Central memory CD8-positive, alpha-beta T cell (primary cell): ENCODE measurements around the gene DIRAS1.

ENCODE experiments used
- ATAC-seq: fragments of 150-1000 bp; cut with Tn5 transposase; replicated peaks from 2 replicates; pipeline ENCODE4 v1.10.0; 2022; ENCODE audit warnings: mild to moderate bottlenecking, moderate FRiP score, moderate number of reproducible peaks; ENCODE audit not compliant: poor library complexity, severe bottlenecking; ENCODE audit errors: extremely low read depth
- DNase-seq, 2 donors: peaks; one replicate each; pipeline ENCODE4 v3.0.0; 2021; ENCODE audit warnings: low spot score in 2 of 2
- H3K27ac Mint-ChIP-seq: one replicate; pipeline ENCODE4 v1.8.0; 2022; ENCODE audit warnings: low read depth, mild to moderate bottlenecking, moderate library complexity, mixed read lengths
- H3K27me3 Mint-ChIP-seq: one replicate; pipeline ENCODE4 v1.8.0; 2022; ENCODE audit warnings: mixed read lengths
- H3K36me3 Mint-ChIP-seq: one replicate; pipeline ENCODE4 v1.8.0; 2022; ENCODE audit warnings: mild to moderate bottlenecking, moderate library complexity, mixed read lengths; ENCODE audit not compliant: insufficient read depth
- H3K4me1 Mint-ChIP-seq: one replicate; pipeline ENCODE4 v1.8.0; 2022; ENCODE audit warnings: mixed read lengths
- H3K4me3 Mint-ChIP-seq: one replicate; pipeline ENCODE4 v1.8.0; 2022; ENCODE audit warnings: mild to moderate bottlenecking, moderate library complexity, mixed read lengths
- H3K9me3 Mint-ChIP-seq: one replicate; pipeline ENCODE4 v1.8.0; 2022; ENCODE audit warnings: mixed read lengths

The DIRAS1 gene

DNA sequence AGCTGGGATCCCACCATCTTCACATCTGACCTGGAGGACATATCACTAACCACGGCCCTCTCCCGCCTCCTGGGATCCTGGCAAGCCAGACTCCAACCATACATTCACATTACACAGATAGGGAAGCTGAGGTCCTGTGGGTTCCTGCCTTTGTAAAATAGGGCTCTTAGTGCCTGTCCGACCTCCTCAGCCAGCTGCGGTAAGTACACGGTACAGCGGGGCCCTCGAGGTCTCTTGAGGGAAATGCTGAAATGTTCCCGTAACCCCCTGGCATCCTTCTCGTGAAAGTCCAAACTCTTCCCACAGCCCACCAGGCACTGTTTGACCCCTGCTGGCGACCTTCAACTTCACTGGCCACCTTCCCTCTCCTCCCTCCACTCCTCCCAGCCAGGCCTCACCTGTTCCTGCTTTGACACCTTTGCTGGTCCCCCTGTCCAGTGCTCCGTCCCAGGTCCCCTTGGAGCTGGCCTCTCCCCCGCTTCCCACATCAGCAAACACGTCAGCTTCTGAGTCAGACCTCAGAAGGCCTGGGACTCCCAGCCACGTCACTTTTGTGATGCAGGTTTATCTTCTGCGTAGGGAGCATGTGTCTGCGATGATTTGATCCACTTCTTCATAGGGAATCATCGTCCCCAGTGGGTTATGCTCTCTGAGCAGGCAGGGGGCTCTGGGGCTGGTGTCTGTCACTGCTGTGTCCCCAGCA, 9.8 kb downstream of the DIRAS1 start:
- DNase-seq (no peak), ATAC-seq (no peak)
- Mint-ChIP-seq H3K27ac (no peak overlapping the region), H3K4me3 (no peak overlapping the region), H3K4me1 (no peaks in the 10 kb centered on the region), H3K27me3 (peaks cover 24% of the 10 kb centered on the region), H3K36me3 (peaks cover 2% of the 10 kb centered on the region), H3K9me3 (peaks cover 11% of the 10 kb centered on the region)

DNA sequence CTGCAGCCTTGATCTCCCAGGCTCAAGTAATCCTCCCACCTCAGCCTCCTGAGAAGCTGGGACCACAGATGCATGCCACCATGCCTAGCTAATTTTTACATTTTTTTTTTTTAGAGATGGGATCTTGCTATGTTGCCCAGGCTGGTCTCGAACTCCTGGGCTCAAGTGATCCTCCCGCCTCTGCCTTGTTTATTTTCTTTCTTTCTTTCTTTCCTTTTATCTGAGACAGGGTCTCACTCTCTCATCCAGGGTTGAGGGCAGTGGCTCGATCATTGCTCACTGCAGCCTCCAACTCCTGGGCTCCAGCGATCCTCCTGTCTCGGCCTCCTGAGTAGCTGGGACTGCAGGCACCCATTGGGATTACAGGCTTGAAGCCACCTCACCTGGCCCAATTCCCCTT, 14.9 kb downstream of the DIRAS1 start:
- H3K36me3 Mint-ChIP-seq = peaks cover 2% of the 10 kb centered on the region
- H3K4me1 Mint-ChIP-seq = peaks cover 2% of the 10 kb centered on the region
- no peaks in the 10 kb centered on the region for H3K9me3 Mint-ChIP-seq
- H3K4me3 Mint-ChIP-seq = no peak overlapping the region
- no peak overlapping the region for H3K27ac Mint-ChIP-seq
- DNase-seq (no peak), ATAC-seq (no peak)
- peaks cover 2% of the 10 kb centered on the region for H3K27me3 Mint-ChIP-seq

DNA sequence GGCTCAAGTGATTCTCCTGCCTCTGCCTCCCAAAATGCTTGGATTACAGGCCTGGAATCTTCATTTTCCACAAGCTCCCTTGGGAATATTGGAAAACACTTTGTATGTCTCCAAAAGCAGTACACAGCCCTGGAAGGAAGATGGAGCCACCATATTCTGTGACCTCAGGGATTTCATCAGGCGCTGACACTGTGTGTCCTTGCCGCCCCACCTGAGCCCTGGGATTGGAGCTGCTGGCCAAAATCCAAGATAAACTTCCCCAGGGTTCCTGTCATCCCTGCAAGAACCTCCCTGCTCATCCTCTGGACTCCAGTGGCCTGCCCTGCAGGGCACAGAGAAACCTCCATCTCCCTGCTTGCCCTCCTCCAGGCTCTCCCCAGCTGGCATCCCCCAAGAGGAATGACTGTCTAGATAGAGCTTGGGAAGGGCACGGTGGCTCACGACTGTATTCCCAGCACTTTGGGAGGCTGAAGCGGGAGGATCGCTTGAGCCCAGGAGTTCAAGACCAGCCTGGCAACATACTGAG, 17.4 kb downstream of the DIRAS1 start:
- H3K4me1 Mint-ChIP-seq = peaks cover 6% of the 10 kb centered on the region
- H3K27ac Mint-ChIP-seq = no peak overlapping the region
- H3K9me3 Mint-ChIP-seq = no peaks in the 10 kb centered on the region
- peaks cover 2% of the 10 kb centered on the region for H3K36me3 Mint-ChIP-seq
- no peaks in the 10 kb centered on the region for H3K27me3 Mint-ChIP-seq
- no peak for DNase-seq
- H3K4me3 Mint-ChIP-seq = no peak overlapping the region
- no peak for ATAC-seq

DNA sequence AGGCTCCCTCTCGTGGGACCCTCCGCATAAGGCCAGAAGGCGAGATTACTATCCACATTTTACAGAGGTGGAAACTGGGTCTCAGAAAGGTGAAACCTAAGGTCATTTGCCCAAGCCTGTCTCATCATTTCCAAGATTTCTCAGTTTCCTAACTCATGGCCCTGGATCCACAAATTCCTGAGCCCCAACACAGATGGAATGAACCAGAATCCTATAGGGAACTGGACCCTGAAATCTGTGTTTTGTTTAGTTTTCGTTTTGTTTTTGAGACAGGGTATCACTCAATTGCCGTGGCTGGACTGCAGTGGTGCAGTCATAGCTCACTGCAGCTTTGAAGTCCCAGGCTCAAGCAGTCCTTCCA, 18.1 kb downstream of the DIRAS1 start:
- Mint-ChIP-seq H3K4me3 (peak overlapping the region; percentile 29), H3K27me3 (no peaks in the 10 kb centered on the region), H3K4me1 (peaks cover 6% of the 10 kb centered on the region), H3K36me3 (peaks cover 2% of the 10 kb centered on the region), H3K9me3 (no peaks in the 10 kb centered on the region), H3K27ac (no peak overlapping the region)
- DNase-seq = no peak
- no peak for ATAC-seq

DNA sequence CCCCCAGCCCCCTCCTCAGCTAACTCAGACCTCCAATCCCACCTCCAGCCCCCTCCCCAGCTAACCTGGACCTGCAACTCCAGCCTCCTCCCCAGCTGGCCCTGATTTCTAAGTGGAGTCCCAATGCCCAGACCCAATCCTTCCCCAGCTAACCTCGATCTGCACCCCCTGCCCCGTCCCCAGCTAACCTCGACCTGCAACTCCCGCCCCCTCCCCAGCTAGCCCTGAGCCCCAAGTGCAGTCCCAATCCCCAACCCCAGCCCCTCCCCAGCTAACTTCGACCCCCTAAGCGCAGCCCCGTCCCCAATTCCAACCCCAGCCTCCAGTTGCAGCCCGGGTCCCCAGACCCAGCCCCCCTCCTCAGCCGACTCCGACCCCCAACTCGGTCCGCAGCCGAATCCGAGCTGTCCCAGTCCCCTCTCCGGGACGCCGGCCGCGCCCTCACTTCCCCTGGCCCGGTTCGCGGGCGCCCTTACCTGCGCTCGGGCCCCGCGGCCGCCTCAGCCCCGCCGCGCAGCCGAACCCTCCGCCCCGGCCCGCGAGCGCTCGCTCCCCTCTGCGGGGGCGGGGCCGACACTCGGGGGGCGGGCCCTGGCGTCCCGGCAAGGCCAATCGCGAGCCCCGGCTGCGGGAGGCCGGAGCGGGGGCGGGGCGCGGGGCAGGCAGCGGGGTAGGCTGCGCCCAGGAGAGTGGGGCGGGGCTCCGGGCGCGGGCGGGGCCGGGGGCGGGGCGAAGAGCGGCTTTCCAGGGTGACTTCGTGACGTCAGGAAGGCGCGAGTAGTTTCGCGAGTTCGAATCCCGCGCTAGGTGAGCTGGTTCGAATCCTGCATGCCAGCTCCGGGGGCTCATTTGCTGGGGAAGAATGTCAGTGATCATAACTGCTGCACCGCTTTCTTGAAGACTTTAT, 18.7 kb downstream of the DIRAS1 start, which contains the start of gene GNG7:
Gene GNG7 (minus strand): TSS at position 525 of the 907 bp plus-strand sequence. CDS start 182,006 bp downstream, outside the sequence.
- Mint-ChIP-seq H3K36me3 (peaks cover 2% of the 10 kb centered on the region), H3K4me1 (peaks cover 6% of the 10 kb centered on the region), H3K4me3 (peak within 1 kb of the TSS; percentile 66), H3K9me3 (no peaks in the 10 kb centered on the region), H3K27ac (peak within 1 kb of the TSS; percentile 71), H3K27me3 (no peaks in the 10 kb centered on the region)
- peak; percentile 95 for ATAC-seq
- DNase-seq = peak; percentile 83 to 86

DNA sequence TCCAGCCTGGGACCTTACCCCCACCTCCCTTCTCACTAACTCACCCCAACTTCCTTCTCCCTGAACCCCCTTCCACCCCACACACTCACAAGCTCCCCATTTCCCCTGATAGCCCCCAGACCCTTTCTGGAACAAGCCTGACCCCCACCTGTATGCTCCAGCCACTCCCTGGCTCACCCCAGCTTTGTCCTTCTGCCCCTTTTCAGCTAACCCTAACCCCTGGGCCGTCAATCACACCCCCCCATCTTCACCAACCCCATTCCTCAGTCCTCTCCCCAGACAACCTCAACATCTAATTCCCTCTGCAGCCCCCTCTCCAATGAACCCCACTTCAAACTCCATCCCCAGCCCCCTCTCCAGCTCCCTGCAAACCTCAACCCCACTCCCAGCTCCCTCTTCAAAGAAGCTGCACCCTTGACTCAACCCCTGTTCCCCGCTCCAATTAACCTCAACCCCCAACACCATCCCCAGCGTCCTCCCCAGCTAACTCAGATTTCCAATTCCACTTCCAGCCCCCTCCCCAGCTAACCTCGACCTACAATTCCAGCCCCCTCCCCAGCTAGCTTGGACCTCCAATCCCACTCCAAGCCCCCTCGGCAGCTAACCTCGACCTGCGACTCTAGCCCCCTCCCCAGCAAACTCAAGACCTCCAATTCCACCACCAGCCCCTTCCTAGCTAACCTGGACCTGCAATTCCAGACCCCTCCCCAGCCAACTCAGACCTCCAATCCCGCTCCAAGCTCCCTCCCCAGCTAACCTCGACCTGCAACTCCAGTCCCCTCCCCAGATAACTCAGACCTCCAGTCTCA, 19.6 kb downstream of the DIRAS1 start:
- Mint-ChIP-seq H3K27me3 (no peaks in the 10 kb centered on the region), H3K27ac (peak overlapping the region; percentile 71), H3K4me1 (peaks cover 6% of the 10 kb centered on the region), H3K36me3 (peaks cover 3% of the 10 kb centered on the region), H3K4me3 (peak overlapping the region; percentile 66), H3K9me3 (no peaks in the 10 kb centered on the region)
- no peak for DNase-seq
- ATAC-seq = no peak

DNA sequence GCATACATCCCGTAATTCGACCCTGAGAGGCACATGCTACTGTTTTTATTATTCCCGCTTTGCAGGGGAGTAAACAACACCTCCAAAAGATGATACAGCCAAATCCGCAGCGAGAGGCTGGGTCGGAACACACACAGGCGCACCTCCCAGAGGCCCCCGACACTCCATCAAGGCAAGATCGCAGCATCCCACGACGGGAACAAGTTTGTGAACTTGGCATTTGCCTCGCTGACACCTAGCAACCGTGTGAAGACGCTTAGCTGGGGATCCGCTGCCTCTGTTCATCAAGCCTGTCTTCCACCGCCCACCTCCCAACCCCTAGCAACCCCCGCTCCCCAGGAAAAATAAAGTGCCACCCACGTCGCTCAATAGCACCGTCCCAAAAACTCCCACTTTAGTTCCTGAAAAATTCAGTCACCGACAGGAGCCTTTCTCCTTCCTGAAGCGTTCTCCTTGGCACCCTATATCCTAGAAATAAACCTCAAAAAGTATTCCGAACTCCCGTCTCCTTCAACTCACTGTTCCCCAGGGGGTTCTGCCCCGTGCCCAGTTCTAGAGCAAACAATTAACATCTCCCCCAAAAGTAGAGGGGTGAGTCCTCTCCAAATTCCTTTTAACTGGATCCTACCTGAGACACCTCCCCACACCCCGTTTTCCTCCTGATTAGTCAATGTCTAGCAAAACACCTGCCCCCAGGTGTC, 20.4 kb downstream of the DIRAS1 start:
- Mint-ChIP-seq H3K36me3 (peaks cover 3% of the 10 kb centered on the region), H3K4me3 (peak overlapping the region; percentile 66), H3K4me1 (peaks cover 6% of the 10 kb centered on the region), H3K27ac (no peak overlapping the region), H3K27me3 (no peaks in the 10 kb centered on the region), H3K9me3 (no peaks in the 10 kb centered on the region)
- no peak for DNase-seq
- no peak for ATAC-seq

DNA sequence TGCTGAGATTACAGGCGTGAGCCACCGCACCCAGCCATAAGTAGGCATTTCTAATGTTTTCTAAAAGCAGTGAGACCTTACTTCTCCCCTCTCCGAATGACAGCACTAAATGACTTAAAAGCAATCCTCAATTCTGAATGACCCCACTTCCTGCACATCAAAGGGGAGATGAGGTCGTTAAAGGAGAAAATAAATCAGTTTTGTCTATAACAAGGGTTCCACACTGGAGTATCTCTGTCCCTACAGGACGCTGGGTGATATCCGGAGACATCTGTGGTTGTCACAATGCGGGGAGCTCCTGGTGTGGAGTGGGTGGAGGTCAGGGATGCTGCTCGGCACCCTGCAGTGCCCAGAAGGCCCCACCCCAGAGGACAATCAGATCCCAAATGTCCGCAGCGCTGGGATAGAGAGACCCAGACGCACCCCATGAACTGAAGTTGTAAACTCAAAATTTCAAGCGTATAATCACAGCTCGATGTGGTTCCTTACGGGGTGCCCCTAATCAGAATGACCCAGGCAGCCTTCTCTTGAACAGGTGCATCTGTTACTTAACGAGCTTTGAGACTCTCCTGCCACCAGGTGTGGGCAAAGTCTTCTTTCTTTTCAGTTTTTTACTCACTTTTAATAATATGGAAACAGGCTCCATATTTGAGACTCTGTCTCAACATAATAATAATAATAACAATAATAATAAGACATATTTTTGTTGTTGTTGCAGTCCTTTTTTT, 21.6 kb downstream of the DIRAS1 start:
- H3K27me3 Mint-ChIP-seq = no peaks in the 10 kb centered on the region
- no peak overlapping the region for H3K27ac Mint-ChIP-seq
- H3K4me3 Mint-ChIP-seq = no peak overlapping the region
- peaks cover 5% of the 10 kb centered on the region for H3K36me3 Mint-ChIP-seq
- DNase-seq = no peak
- H3K4me1 Mint-ChIP-seq = peaks cover 12% of the 10 kb centered on the region
- ATAC-seq = no peak
- no peaks in the 10 kb centered on the region for H3K9me3 Mint-ChIP-seq

DNA sequence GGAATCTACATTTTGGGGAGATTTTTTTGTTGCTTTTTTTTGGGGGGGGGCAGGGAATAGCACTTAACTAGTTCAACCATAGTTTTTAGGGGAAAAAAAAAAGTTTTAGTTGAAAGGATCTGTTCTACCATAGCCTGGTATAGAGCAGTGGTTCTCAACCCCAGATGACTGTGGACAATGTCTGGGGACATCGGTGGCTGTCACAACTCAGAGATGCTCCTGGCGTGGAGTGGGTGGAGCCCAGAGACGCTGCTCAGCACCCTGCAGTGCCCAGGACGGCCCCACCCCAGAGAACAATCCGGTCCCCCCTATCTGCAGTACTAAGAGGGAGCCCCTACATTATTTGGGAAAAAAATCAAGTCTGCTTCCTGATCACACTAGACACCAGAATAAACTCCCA, 27.0 kb downstream of the DIRAS1 start:
- ATAC-seq = no peak
- Mint-ChIP-seq H3K4me3 (no peak overlapping the region), H3K27me3 (no peaks in the 10 kb centered on the region), H3K36me3 (peaks cover 3% of the 10 kb centered on the region), H3K9me3 (no peaks in the 10 kb centered on the region), H3K4me1 (peaks cover 5% of the 10 kb centered on the region), H3K27ac (no peak overlapping the region)
- no peak for DNase-seq

DNA sequence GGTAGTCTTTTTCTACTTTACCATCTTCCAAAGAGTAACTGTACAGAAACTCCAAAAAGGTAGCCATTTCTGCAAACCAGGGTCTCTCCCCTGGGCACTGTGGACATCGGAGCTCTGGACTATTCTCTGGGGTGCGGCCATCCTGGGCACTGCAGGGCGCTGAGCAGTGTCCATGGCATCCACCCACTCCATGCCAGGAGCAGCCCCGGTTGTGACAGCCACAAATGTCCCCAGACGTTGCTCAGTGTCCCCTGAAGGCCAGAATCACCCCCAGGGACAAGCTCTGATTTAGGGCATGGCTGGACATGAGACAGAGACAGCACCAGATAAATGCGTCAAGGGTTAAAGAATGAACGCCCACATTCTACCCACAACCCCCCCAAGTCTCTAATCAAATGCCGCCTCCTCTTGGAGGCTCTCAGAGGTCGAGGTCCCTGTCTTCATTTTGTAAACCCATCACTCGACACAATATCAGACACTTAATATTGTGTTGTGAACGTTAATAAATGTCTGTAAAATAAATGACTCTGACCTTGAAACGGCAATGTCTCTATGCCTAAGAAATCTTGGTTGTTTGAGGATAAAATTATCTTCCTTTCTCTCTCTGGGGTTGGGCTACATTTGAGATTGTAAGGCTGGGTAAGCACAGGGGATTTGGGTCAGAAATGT, 27.5 kb downstream of the DIRAS1 start:
- Mint-ChIP-seq H3K4me1 (peaks cover 5% of the 10 kb centered on the region), H3K4me3 (no peak overlapping the region), H3K27me3 (no peaks in the 10 kb centered on the region), H3K36me3 (peaks cover 3% of the 10 kb centered on the region), H3K9me3 (no peaks in the 10 kb centered on the region), H3K27ac (no peak overlapping the region)
- no peak for ATAC-seq
- DNase-seq = no peak

DNA sequence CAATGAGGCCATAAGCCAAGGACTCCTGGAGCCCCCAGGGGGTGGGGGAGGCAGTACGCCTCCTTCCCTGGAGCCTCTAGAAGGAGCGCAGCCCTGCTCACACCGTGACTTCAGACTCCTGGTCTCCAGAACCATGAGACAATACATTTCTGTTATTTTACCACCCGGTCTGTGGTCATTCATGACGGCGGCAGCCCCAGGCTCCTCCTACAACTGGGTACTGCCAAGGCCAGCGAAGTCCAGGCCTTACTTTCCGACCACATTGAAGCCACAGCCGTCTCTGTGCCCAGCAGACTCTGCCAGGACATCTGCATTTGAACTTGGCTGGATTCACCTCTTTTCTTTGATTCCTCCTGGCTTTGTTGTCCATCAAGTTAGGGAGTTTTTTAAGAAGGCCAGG, 29.2 kb downstream of the DIRAS1 start:
- Mint-ChIP-seq H3K27ac (no peak overlapping the region), H3K27me3 (no peaks in the 10 kb centered on the region), H3K36me3 (peaks cover 2% of the 10 kb centered on the region), H3K9me3 (no peaks in the 10 kb centered on the region), H3K4me1 (peaks cover 5% of the 10 kb centered on the region), H3K4me3 (no peak overlapping the region)
- ATAC-seq (no peak), DNase-seq (no peak)
